ENCODE measurements around the gene ACSL1. TPM values are rescaled to one million over a fixed set of nuclear protein-coding genes. Genes with fewer than 3 reads are reported as not detected.

ACSL1 gene
- total and polyA plus RNA-seq, 8 donors: 42.8 to 1,170 (median 51.3) TPM

DNA sequence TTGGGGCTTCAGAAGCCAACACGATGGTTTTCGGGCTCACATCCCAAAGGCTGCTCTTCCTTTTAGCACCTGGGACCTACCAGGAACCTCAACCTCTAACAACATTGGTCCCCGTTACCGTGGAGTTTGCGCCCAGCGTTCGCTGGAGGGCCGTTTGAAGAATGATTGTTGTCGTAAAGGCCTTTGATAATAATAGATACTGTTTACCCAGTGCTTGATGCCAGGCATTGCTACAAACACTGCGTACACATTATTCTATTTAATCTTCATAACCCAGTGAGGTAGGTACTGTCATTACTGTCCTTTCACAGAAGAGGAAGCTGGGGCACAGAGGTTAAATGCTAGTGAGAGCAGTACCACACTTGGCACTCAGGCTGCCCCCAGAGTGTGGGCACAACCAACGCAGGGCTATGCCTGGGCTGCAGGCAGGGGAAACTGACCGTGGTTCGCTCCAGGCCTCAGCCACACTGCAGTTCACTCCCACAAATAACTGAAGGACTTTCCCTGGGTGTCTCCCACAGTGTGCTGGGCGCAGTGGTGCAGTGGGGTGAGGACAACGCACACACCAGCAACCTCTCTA, 1.0 kb upstream of the ACSL1 start:
- peaks cover 10 to 42% (median 23%) of the 10 kb centered on the region in 4 donors for H3K4me1 ChIP-seq
- H3K27ac ChIP-seq: peak overlapping the region; percentile 58 to 95 (median 85)
- intact Hi-C loops (cut with DNase I; ENCODE audit: low total_unique reads): loop anchor here (10.0 kb wide), 1 partner anchor 82 kb away; no protein-coding TSS in a partner anchor
- TF ChIP-seq EP300 (IDR thresholded peaks at IDR 0.05) (no peak), POLR2AphosphoS5 (IDR thresholded peaks at IDR 0.05) (no peak), POLR2A (IDR thresholded peaks at IDR 0.05) (no peak)
- TF ChIP-seq, protein P1, sequence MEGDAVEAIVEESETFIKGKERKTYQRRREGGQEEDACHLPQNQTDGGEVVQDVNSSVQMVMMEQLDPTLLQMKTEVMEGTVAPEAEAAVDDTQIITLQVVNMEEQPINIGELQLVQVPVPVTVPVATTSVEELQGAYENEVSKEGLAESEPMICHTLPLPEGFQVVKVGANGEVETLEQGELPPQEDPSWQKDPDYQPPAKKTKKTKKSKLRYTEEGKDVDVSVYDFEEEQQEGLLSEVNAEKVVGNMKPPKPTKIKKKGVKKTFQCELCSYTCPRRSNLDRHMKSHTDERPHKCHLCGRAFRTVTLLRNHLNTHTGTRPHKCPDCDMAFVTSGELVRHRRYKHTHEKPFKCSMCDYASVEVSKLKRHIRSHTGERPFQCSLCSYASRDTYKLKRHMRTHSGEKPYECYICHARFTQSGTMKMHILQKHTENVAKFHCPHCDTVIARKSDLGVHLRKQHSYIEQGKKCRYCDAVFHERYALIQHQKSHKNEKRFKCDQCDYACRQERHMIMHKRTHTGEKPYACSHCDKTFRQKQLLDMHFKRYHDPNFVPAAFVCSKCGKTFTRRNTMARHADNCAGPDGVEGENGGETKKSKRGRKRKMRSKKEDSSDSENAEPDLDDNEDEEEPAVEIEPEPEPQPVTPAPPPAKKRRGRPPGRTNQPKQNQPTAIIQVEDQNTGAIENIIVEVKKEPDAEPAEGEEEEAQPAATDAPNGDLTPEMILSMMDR (IDR thresholded peaks at IDR 0.05): no peak
- H3K27me3 ChIP-seq: no peaks in the 10 kb centered on the region
- H3K9me3 ChIP-seq: no peaks in the 10 kb centered on the region
- no peak for DNase-seq
- no peaks in the 10 kb centered on the region for H3K36me3 ChIP-seq
- H3K4me3 ChIP-seq: peak overlapping the region; percentile 73 to 86 (median 78)
- 36 to 52% (median 38%) methylated on average over 13 to 15 of the region's 15 CpGs for WGBS, 5 donors

GRCh38 chr4:184825141-184825895, 450 bp downstream of the ACSL1 start:
- Histone ChIP-seq H3K27me3 (no peaks in the 10 kb centered on the region), H3K27ac (peak overlapping the region; percentile 71 to 95 (median 91)), H3K36me3 (no peaks in the 10 kb centered on the region), H3K4me1 (peaks cover 17 to 52% (median 33%) of the 10 kb centered on the region in 4 donors), H3K4me3 (peak overlapping the region; percentile 73 to 86 (median 78)), H3K9me3 (no peaks in the 10 kb centered on the region)
- DNase-seq: peak; percentile 43 to 70
- TF ChIP-seq EP300 (IDR thresholded peaks at IDR 0.05): no peak
- no peak for TF ChIP-seq POLR2A (IDR thresholded peaks at IDR 0.05)
- no peak for TF ChIP-seq POLR2AphosphoS5 (IDR thresholded peaks at IDR 0.05)
- TF ChIP-seq, protein P1 (IDR thresholded peaks at IDR 0.05): no peak
- intact Hi-C loops (cut with DNase I; ENCODE audit: low total_unique reads): loop anchor here (10.0 kb wide), 1 partner anchor 81 kb away; no protein-coding TSS in a partner anchor
- WGBS, 5 donors: 1 to 3% (median 1%) methylated on average over 32 to 92 of the region's 92 CpGs

DNA sequence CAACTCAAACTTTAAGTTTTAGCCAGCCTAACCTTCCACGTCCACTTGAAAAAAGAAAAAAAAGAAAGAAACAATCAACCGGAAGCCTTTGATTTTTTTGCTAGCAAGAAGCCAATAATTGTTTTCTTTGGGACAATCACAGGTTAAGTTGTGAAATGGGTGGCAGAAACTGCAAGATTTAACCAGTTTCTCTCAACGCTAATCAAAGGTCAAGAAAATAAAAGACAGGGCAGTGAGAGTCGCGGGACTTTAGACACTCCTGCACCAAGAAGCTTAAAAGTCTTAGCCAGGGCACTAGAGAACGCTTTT, 1.0 kb downstream of the ACSL1 start:
- Histone ChIP-seq H3K27me3 (no peaks in the 10 kb centered on the region), H3K27ac (peak overlapping the region; percentile 71 to 95 (median 91))

More for the DNA sequence above, 1.0 kb downstream of the ACSL1 start:
- no peak for DNase-seq
- intact Hi-C loops (cut with DNase I; ENCODE audit: low total_unique reads): loop anchor here (10.0 kb wide), 1 partner anchor 80 kb away; no protein-coding TSS in a partner anchor
- peak overlapping the region; percentile 73 to 86 (median 78) for H3K4me3 ChIP-seq
- TF ChIP-seq, protein P1 (IDR thresholded peaks at IDR 0.05): no peak
- TF ChIP-seq EP300 (IDR thresholded peaks at IDR 0.05) (no peak), POLR2A (IDR thresholded peaks at IDR 0.05) (no peak), POLR2AphosphoS5 (IDR thresholded peaks at IDR 0.05) (no peak)
- H3K4me1 ChIP-seq: peaks cover 17 to 57% (median 38%) of the 10 kb centered on the region in 4 donors
- H3K36me3 ChIP-seq: no peaks in the 10 kb centered on the region
- 11 to 28% (median 23%) methylated on average over 6 of the region's 6 CpGs for WGBS, 5 donors
- H3K9me3 ChIP-seq: no peaks in the 10 kb centered on the region

Measured in stomach (tissue), 9 donors.